K562 (cell line): ENCODE data around the gene C1orf174. TPM values are rescaled to one million over a fixed set of nuclear protein-coding genes. Genes with fewer than 3 reads are reported as not detected.

Experiments
- ATAC-seq: fragments of 200-7000 bp; cut with Tn5 transposase; 3 replicates; pipeline ENCODE4 v1.9.1; 2020; ENCODE audit warnings: moderate library complexity
- BruUV-seq: library from RNA; stranded (reverse); fragments of 400-500 nt; replicated peaks from 2 replicates; lab custom pipeline; 2021; lab: Mats Ljungman, UMichigan
- CTCF ChIA-PET: fragments of 300-600 bp; formaldehyde crosslinking; extraction: SDS; loops from one replicate; lab custom pipeline; 2021; ENCODE audit warnings: low intra/inter-chr PET ratio; lab: Yijun Ruan, JAX
- POLR2A ChIA-PET: fragments of 300-600, 350-650 bp; sonication (Branson Sonifier 250); formaldehyde crosslinking; extraction: SDS; loops from one replicate; lab custom pipeline; 2021; ENCODE audit warnings: antibody characterized with exemption, inconsistent platforms; lab: Yijun Ruan, JAX
- DNase-seq, 4 experiments: peaks; one replicate each; pipeline versions ENCODE4 v3.0.0 to v3.0.0-alpha.2; 2011 to 2018; ENCODE audit warnings: low spot score in 3 of 4, mixed read lengths in 3 of 4; ENCODE audit errors: extremely low read depth in 1 of 4
- FAIRE-seq: peaks from 2 replicates; lab custom pipeline; 2011; peaks lifted over from hg19 to GRCh38; lab: Jason Lieb, UNC
- H2AFZ ChIP-seq: 2 replicates; pipeline ENCODE4 v1.6.0; 2011; ENCODE audit warnings: low read depth, low read length, control low read depth, inconsistent platforms
- H3K27ac ChIP-seq: fragments of 200-600 bp; 3 replicates; pipeline ENCODE4 v1.8.0; 2011; ENCODE audit warnings: low read depth, mild to moderate bottlenecking, control low read depth, inconsistent platforms, low read length, moderate library complexity, mixed read lengths; ENCODE audit errors: extremely low read depth
- H3K27me3 ChIP-seq, 2 experiments: fragments of 300-600 bp in 1 of 2; 2 replicates in 1 of 2; 3 replicates in 1 of 2; pipeline versions ENCODE4 v1.6.0 to v1.8.0; 2011; ENCODE audit warnings: inconsistent platforms in 2 of 2, low read length in 2 of 2, mild to moderate bottlenecking in 1 of 2, mixed read lengths in 1 of 2, moderate library complexity in 1 of 2; ENCODE audit not compliant: control insufficient read depth in 2 of 2, insufficient read depth in 2 of 2
- H3K36me3 ChIP-seq: fragments of 300-600 bp; 3 replicates; pipeline ENCODE4 v1.8.0; 2011; ENCODE audit warnings: mild to moderate bottlenecking, low read length, inconsistent platforms; ENCODE audit not compliant: control insufficient read depth, insufficient read depth
- H3K4me1 ChIP-seq, 2 experiments: fragments of 200-600 bp in 1 of 2; replicated peaks in 1 of 2; 2 replicates in 1 of 2; 3 replicates in 1 of 2; pipeline versions ENCODE4 v1.5.1 to v1.8.0; 2011; ENCODE audit warnings: inconsistent platforms in 2 of 2, low read length in 2 of 2, mild to moderate bottlenecking in 1 of 2, mixed read lengths in 1 of 2, moderate library complexity in 1 of 2; ENCODE audit not compliant: control insufficient read depth in 2 of 2, insufficient read depth in 2 of 2
- H3K4me2 ChIP-seq: 2 replicates; pipeline ENCODE4 v1.6.1; 2011; ENCODE audit warnings: low read length, control low read depth, inconsistent platforms, mixed read lengths; ENCODE audit not compliant: insufficient read depth
- H3K4me3 ChIP-seq: fragments of 200-600 bp; sonication (generic), shearing (Covaris generic); 2 replicates; pipeline ENCODE4 v1.5.1; 2016; ENCODE audit warnings: control low read depth, inconsistent platforms
- H3K79me2 ChIP-seq: fragments of 200-600 bp; 3 replicates; pipeline ENCODE4 v1.8.0; 2011; ENCODE audit warnings: low read length, inconsistent platforms; ENCODE audit not compliant: control insufficient read depth, insufficient read depth
- H3K9ac ChIP-seq, 2 experiments: 2 replicates each; pipeline versions ENCODE4 v1.6.0 to v1.6.1; 2011; ENCODE audit warnings: low read depth in 2 of 2, low read length in 2 of 2, control low read depth in 1 of 2, inconsistent platforms in 1 of 2, mild to moderate bottlenecking in 1 of 2, mixed read lengths in 1 of 2; ENCODE audit not compliant: insufficient read depth in 1 of 2
- H3K9me1 ChIP-seq: one replicate; pipeline ENCODE4 v1.6.0; 2011; ENCODE audit warnings: inconsistent platforms, mild to moderate bottlenecking, low read length, moderate library complexity; ENCODE audit not compliant: control insufficient read depth, insufficient read depth
- H3K9me3 ChIP-seq: replicated peaks from 2 replicates; pipeline ENCODE4 v1.5.1; 2011; ENCODE audit warnings: low read depth, low read length, inconsistent platforms; ENCODE audit not compliant: control insufficient read depth, insufficient read depth
- H4K20me1 ChIP-seq: replicated peaks from 2 replicates; pipeline ENCODE4 v1.6.1; 2011; ENCODE audit warnings: low read length, inconsistent platforms, mixed read lengths; ENCODE audit not compliant: control insufficient read depth, insufficient read depth
- CEBPG ChIP-seq, 3 experiments: fragments of 200-800 bp in 1 of 3; sonication (Bioruptor generic) in 1 of 3; sonication (generic) in 1 of 3; formaldehyde crosslinking in 1 of 3; IDR thresholded peaks in 2 of 3; conservative IDR thresholded peaks in 1 of 3; 2 replicates each; pipeline versions ENCODE4 v1.6.1 to v1.8.0; 2016 to 2022; ENCODE audit warnings: missing compliant biosample characterization in 2 of 3, missing genetic modification characterization in 2 of 3, mild to moderate bottlenecking in 1 of 3, missing genetic modification reagents in 1 of 3
- CHD1 ChIP-seq: fragments of 200-600 bp; sonication (generic); IDR thresholded peaks from one replicate; pipeline ENCODE4 v1.6.1; 2012; ENCODE audit warnings: mild to moderate bottlenecking, moderate library complexity, low read length, inconsistent platforms
- LCOR ChIP-seq: sonication (generic); formaldehyde crosslinking; IDR thresholded peaks from 2 replicates; pipeline ENCODE4 v1.8.0; 2022; ENCODE audit warnings: mild to moderate bottlenecking, missing genetic modification reagents
- SIX5 ChIP-seq, 2 experiments: IDR thresholded peaks; 2 replicates each; pipeline ENCODE4 v1.6.1; 2011; ENCODE audit warnings: low read length in 2 of 2, borderline replicate concordance in 1 of 2, low read depth in 1 of 2, mild to moderate bottlenecking in 1 of 2, moderate library complexity in 1 of 2; ENCODE audit not compliant: insufficient read depth in 1 of 2
- ZKSCAN3 ChIP-seq: fragments of 250-450 bp; sonication (Bioruptor Pico); IDR thresholded peaks from 2 replicates; pipeline ENCODE4 v1.4.0; 2020
- WGBS: fragments of 100-300 bp; shearing (Covaris generic); methylation state at CpG from one replicate; pipeline ENCODE4 v1.1.6; 2016; ENCODE audit warnings: low coverage, mixed read lengths; ENCODE audit not compliant: insufficient coverage; ENCODE audit errors: missing lambda C conversion rate; 5-methylcytosine and 5-hydroxymethylcytosine counted together
- in situ Hi-C: fragments of 300-500 bp; cut with MboI; formaldehyde crosslinking; loops from 4 replicates; pipeline ENCODE4 v1.15.0; 2018; ENCODE audit warnings: inconsistent platforms, mixed read lengths
- intact Hi-C: fragments of 100-400 bp; cut with micrococcal nuclease; formaldehyde crosslinking; loops from 2 replicates; pipeline ENCODE4 v1.14.2; 2022
- polyA plus RNA-seq, 8 experiments: library from polyadenylated mRNA; depleted of rRNA in 4 of 8; stranded (reverse) in 5 of 8; unstranded in 3 of 8; fragments of >200 nt; fragmentation: Nextera tagmentation in 2 of 8; fragmentation: Illumina TruSeq in 1 of 8; extraction: Ambion mirVana in 2 of 8; extraction: Trizol in 1 of 8; gene quantifications; 2 replicates each; pipeline versions ENCODE4 v1.2.1 to v1.2.3, GENCODE V29; 2011 to 2014; ENCODE audit warnings: inconsistent platforms in 1 of 8, missing spikeins in 1 of 8
- total RNA-seq, 7 experiments: library from RNA; depleted of rRNA in 6 of 7; stranded (reverse); fragments of >200 nt in 6 of 7; fragmentation: Illumina TruSeq in 2 of 7; extraction: Trizol in 2 of 7; gene quantifications; 2 replicates each; pipeline versions ENCODE4 v1.2.1 to v1.2.3, GENCODE V29; 2011 to 2021; ENCODE audit warnings: low replicate concordance in 1 of 7

Gene C1orf174
- total and polyA plus RNA-seq, 9 of the 15 experiments (the other 6 are each of a cell fraction or from before 2014, with no cell fraction given), result 38.5 to 64.9 (median 45.4) TPM

DNA sequence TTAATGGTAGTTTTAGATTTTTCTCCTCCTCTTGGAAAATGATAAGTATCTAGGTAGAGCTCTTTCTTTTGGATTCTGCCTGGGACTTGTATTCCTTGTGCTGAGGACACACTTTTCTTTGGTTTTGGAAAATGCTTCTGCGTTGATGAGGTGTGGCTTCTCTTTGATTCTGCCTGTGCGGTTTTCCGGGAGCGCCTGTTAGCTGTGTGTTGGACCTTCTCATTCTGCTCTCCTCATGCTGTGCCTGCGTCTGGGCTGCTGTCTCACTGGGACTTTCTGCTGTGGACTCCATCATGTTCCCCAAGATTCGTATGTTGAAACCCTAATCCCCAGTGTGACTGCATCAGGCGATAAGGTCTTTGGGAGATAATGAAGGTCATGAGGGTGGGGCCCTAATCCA, 21.0 kb downstream of the C1orf174 start (continued):
- TF ChIP-seq CHD1, result no peak
- TF ChIP-seq ZKSCAN3 (CRISPR knock-in tag), result no peak
- TF ChIP-seq SIX5 (IDR thresholded peaks at IDR 0.05; ENCODE audit: borderline replicate concordance in 1 of 2, insufficient read depth in 1 of 2, low read depth in 1 of 2, low read length in 2 of 2), result no peak
- no peak for TF ChIP-seq LCOR

DNA sequence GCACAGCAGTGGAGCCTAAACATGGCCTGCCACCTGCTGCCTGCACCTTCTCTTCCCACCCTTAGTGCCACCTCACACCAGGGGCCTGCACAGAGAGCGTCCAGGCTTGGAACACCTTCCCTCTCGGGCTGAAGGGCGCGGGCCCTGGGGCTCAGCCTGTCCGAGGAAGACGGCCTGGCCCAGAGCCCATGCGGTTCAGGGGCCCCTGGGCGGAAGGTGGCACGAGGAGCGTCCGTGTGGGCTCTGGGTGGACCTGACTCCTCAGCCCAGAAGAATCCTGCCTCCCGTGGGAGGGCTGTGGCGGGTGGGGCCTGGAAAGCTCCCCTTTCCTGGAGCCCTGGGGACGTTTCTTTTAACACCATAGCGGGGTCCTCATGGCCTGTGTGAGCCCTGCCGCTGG, 23.4 kb downstream of the C1orf174 start:
- TF ChIP-seq CEBPG (CRISPR knock-in tag; IDR thresholded peaks at IDR 0.05) (no peak), CEBPG (tag; conservative IDR thresholded peaks at IDR 0.05 in 1 of 2, IDR thresholded peaks at IDR 0.05 in 1 of 2) (no peak)
- no TSS peak for BruUV-seq
- FAIRE-seq, result no peak
- H3K4me2 ChIP-seq, result no peak overlapping the region
- intact Hi-C loops, result no loop called here
- H3K9me1 ChIP-seq, result no peaks in the 10 kb centered on the region
- H3K4me3 ChIP-seq, result no peak overlapping the region
- H3K36me3 ChIP-seq, result peaks cover 49% of the 10 kb centered on the region; the same call in 2 of the 3 replicates
- ChIA-PET CTCF (no interaction called here), POLR2A (no interaction called here)
- H3K79me2 ChIP-seq, result no peaks in the 10 kb centered on the region
- no peaks in the 10 kb centered on the region for H4K20me1 ChIP-seq
- no peak for DNase-seq
- no peak overlapping the region for H3K27ac ChIP-seq
- H3K9me3 ChIP-seq, result peaks cover 4% of the 10 kb centered on the region
- ATAC-seq, result no peak; the same call in 2 of the 3 replicates
- H3K9ac ChIP-seq, result no peak overlapping the region
- in situ Hi-C loops, result no loop called here
- WGBS, result 86% methylated on average over 16 of the region's 16 CpGs
- no peak overlapping the region for H2AFZ ChIP-seq
- H3K27me3 ChIP-seq, result no peaks in the 10 kb centered on the region
- peaks cover 0 to 18% of the 10 kb centered on the region in 2 experiments; a peak in 3 of 5 replicates for H3K4me1 ChIP-seq
